Activated naive CD4-positive, alpha-beta T cell treated with Interleukin-2 at 50 U/mL for 16 hours (primary cell): ENCODE measurements around the gene COMMD6.

Experiments used
- DNase-seq: peaks from one replicate; pipeline ENCODE4 v3.0.0-alpha.2; 2020

COMMD6 gene

GRCh38 chr13:75481176-75482069 lies 56.2 kb downstream of the COMMD6 start:
- DNase-seq = peak; percentile 4

DNA sequence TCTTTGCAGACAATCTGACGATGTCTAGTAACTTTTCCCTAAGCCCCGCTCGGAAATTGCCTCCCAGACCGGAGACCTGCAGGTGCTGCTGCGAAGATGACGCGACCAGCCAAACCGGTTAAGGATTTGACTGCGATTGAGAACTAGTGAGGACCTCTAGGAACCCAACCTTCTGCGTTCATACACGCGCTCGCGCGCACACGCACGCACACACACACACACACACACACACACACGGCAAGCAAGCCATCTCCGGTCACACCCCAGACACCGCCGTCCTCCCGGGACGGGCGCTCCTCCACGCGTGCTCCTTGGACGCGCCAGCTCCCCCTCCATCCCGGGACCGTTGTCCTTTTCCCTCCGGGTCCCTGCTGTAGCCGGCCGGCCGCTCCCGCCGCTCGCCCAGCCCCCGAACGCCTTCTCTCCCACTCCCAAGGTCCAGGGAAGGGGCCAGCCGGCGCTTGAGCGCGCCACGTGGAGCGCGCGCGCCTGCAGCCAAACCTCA lies 56.9 kb downstream of the COMMD6 start:
- peak; percentile 14 for DNase-seq

- no peak for DNase-seq
These were observed 58.4 kb downstream of the COMMD6 start for GRCh38 chr13:75479102-75479740.

GRCh38 chr13:75478659-75479058 lies 59.0 kb downstream of the COMMD6 start:
- no peak for DNase-seq
